Spleen (tissue), 11 donors: ENCODE results near the gene C11orf42. TPM values are rescaled to one million over a fixed set of nuclear protein-coding genes. Genes with fewer than 3 reads are reported as not detected.
"Not testable (repeated sequence)": the region's sequence is repeated elsewhere in the genome, so short reads cannot be mapped to it uniquely, and the experiment has no call there.

Experiments
- DNase-seq: peaks from one replicate; pipeline ENCODE4 v3.0.0-alpha.2; 2020
- H3K27ac ChIP-seq, 8 donors: fragments of 200-600 bp; sonication (generic) in 7 of 8; 1 replicate in 4 of 8; 2 replicates in 4 of 8; pipeline versions ENCODE4 v1.5.0 to v1.8.0; 2016 to 2021; ENCODE audit warnings: inconsistent platforms in 4 of 8, mild to moderate bottlenecking in 4 of 8, moderate library complexity in 1 of 8
- H3K27me3 ChIP-seq, 7 donors: fragments of 200-600 bp; sonication (generic) in 6 of 7; replicated peaks in 1 of 7; 1 replicate in 4 of 7; 2 replicates in 3 of 7; pipeline versions ENCODE4 v1.5.0 to v1.8.0; 2016 to 2021; ENCODE audit warnings: inconsistent platforms in 3 of 7, mild to moderate bottlenecking in 1 of 7
- H3K36me3 ChIP-seq, 6 donors: fragments of 200-600 bp; sonication (generic) in 5 of 6; 1 replicate in 4 of 6; 2 replicates in 2 of 6; pipeline versions ENCODE4 v1.5.0 to v1.8.0; 2016 to 2021; ENCODE audit warnings: inconsistent platforms in 2 of 6
- H3K4me1 ChIP-seq, 6 donors: fragments of 200-600 bp; sonication (generic) in 5 of 6; 1 replicate in 3 of 6; 2 replicates in 3 of 6; pipeline versions ENCODE4 v1.5.0 to v1.8.0; 2016 to 2021; ENCODE audit warnings: inconsistent platforms in 3 of 6
- H3K4me3 ChIP-seq, 8 donors: fragments of 200-600 bp; sonication (generic) in 7 of 8; 1 replicate in 4 of 8; 2 replicates in 4 of 8; pipeline versions ENCODE4 v1.5.0 to v1.8.0; 2016 to 2021; ENCODE audit warnings: inconsistent platforms in 4 of 8, mild to moderate bottlenecking in 4 of 8, moderate library complexity in 2 of 8
- H3K9me3 ChIP-seq, 8 donors: fragments of 200-600 bp; sonication (generic) in 7 of 8; 1 replicate in 4 of 8; 2 replicates in 4 of 8; pipeline versions ENCODE4 v1.5.0 to v1.8.0; 2016 to 2021; ENCODE audit warnings: inconsistent platforms in 4 of 8
- CTCF ChIP-seq, 11 experiments: fragments of 200-600 bp in 7 of 11; fragments of 450-650 bp in 4 of 11; sonication (generic) in 4 of 11; IDR thresholded peaks in 8 of 11; conservative IDR thresholded peaks in 3 of 11; 1 replicate in 7 of 11; 2 replicates in 4 of 11; pipeline versions ENCODE4 v1.4.0 to v1.8.0; 2016 to 2021; ENCODE audit warnings: antibody characterized with exemption in 11 of 11, inconsistent platforms in 4 of 11, mild to moderate bottlenecking in 1 of 11
- POLR2A ChIP-seq, 3 donors: fragments of 450-650 bp; IDR thresholded peaks; one replicate each; pipeline ENCODE4 v1.5.1; 2017; ENCODE audit warnings: antibody characterized with exemption in 3 of 3, mild to moderate bottlenecking in 1 of 3
- POLR2AphosphoS5 ChIP-seq, 3 donors: sonication (generic); formaldehyde crosslinking; IDR thresholded peaks; one replicate each; pipeline ENCODE4 v1.5.1; 2017; ENCODE audit warnings: antibody characterized with exemption in 3 of 3
- WGBS, 5 donors: extraction: QIAGEN DNeasy Blood & Tissue Kit in 3 of 5; methylation state at CpG; one replicate each; pipeline versions ENCODE4 v1.1.5 to v1.1.7; 2013 to 2018; 5-methylcytosine and 5-hydroxymethylcytosine counted together
- intact Hi-C: fragments of 100-400 bp; cut with DNase I; formaldehyde crosslinking; loops from one replicate; pipeline ENCODE4 v1.15.0; 2023; ENCODE audit warnings: low total_unique reads
- polyA plus RNA-seq, 3 donors: library from polyadenylated mRNA; stranded (reverse); fragments of 200-250 nt; gene quantifications; one replicate each; pipeline ENCODE4 v1.2.1, GENCODE V29; 2013
- total RNA-seq, 7 donors: library from RNA; depleted of rRNA in 3 of 7; stranded (reverse); fragments of >200 nt in 3 of 7; fragmentation: NEBNext Ultra II Directional in 4 of 7; extraction: Animal tissue kit (Norgen Biotek cat#: 25700) in 4 of 7; gene quantifications; one replicate each; pipeline versions ENCODE4 v1.1.0 to v1.2.1, GENCODE V29; 2016 to 2021
- donor health status: healthy with polysubstance abuse.
- donor health status: DM: no; HTN: no; CAD: no; lungs with moderate emphysema.
- donor health status: DM: no; HTN: no; CAD: no.
- donor health status: Bipolar disorder and iron deficiency.
- donor health status: healthy.
- donor health status: DM: no; HTN: no; CAD: no.
- donor health status: DM: yes; HTN: yes; CAD: no.

Gene C11orf42
- total and polyA plus RNA-seq, 10 donors, result not detected

DNA sequence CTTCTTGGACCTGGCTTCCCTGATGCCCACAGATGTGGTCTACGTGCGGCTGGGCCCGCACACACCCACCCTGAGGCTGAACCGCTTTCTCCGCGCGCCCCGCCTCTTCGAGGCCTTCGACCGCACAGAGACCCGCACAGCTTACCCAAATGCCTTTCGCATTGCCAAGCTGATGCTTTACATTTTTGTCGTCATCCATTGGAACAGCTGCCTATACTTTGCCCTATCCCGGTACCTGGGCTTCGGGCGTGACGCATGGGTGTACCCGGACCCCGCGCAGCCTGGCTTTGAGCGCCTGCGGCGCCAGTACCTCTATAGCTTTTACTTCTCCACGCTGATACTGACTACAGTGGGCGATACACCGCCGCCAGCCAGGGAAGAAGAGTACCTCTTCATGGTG lies 34.8 kb downstream of the C11orf42 start:
- peaks cover 0 to 12% (median 6%) of the 10 kb centered on the region in 6 donors for H3K4me1 ChIP-seq
- intact Hi-C loops, result no loop called here
- 95 to 98% (median 96%) methylated on average over 28 of the region's 28 CpGs for WGBS, 5 donors

GRCh38 chr11:6240781-6241180 lies 35.4 kb downstream of the C11orf42 start:
- H3K27ac ChIP-seq, result peak overlapping the region in 1 of 8 donors; percentile 21
- no peaks in the 10 kb centered on the region for H3K9me3 ChIP-seq
- no peaks in the 10 kb centered on the region for H3K36me3 ChIP-seq
- WGBS, 5 donors, result 20 to 38% (median 24%) methylated on average over 1 of the region's 1 CpG
- no peak for TF ChIP-seq POLR2AphosphoS5 (IDR thresholded peaks at IDR 0.05)
- TF ChIP-seq POLR2A (IDR thresholded peaks at IDR 0.05), result no peak
- TF ChIP-seq CTCF (IDR thresholded peaks at IDR 0.05 in 8 of 11, conservative IDR thresholded peaks at IDR 0.05 in 3 of 11), result no peak
- H3K4me1 ChIP-seq, result peaks cover 0 to 7% (median under 1%) of the 10 kb centered on the region in 6 donors
- H3K4me3 ChIP-seq, result no peak overlapping the region
- peaks cover 0 to 19% (median 0%) of the 10 kb centered on the region in 7 donors for H3K27me3 ChIP-seq
- DNase-seq, result no peak
- intact Hi-C loops, result no loop called here

More for the DNA sequence above, 34.8 kb downstream of the C11orf42 start:
- H3K36me3 ChIP-seq, result no peaks in the 10 kb centered on the region
- peaks cover 0 to 19% (median 0%) of the 10 kb centered on the region in 7 donors for H3K27me3 ChIP-seq
- H3K4me3 ChIP-seq, result no peak overlapping the region
- H3K9me3 ChIP-seq, result no peaks in the 10 kb centered on the region
- H3K27ac ChIP-seq, result peak overlapping the region in 1 of 8 donors; percentile 21
- no peak for DNase-seq
- TF ChIP-seq POLR2AphosphoS5 (IDR thresholded peaks at IDR 0.05) (no peak), POLR2A (IDR thresholded peaks at IDR 0.05) (no peak), CTCF (IDR thresholded peaks at IDR 0.05 in 8 of 11, conservative IDR thresholded peaks at IDR 0.05 in 3 of 11) (no peak)

DNA sequence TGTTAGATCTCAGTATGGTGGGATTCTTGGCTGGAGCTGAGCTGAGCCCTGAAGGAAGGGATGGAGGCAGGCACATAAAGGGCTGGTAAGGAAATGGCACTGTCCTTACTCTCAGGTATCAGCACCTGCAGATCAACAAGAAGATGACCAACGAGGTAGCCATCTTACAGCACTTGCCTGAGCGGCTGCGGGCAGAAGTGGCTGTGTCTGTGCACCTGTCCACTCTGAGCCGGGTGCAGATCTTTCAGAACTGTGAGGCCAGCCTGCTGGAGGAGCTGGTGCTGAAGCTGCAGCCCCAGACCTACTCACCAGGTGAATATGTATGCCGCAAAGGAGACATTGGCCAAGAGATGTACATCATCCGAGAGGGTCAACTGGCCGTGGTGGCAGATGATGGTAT lies 36.0 kb downstream of the C11orf42 start:
- intact Hi-C loops, result no loop called here
- H3K9me3 ChIP-seq, result no peaks in the 10 kb centered on the region
- TF ChIP-seq POLR2AphosphoS5 (IDR thresholded peaks at IDR 0.05), result no peak
- no peak for TF ChIP-seq POLR2A (IDR thresholded peaks at IDR 0.05)
- TF ChIP-seq CTCF (IDR thresholded peaks at IDR 0.05 in 8 of 11, conservative IDR thresholded peaks at IDR 0.05 in 3 of 11), result no peak
- H3K27ac ChIP-seq, result no peak overlapping the region
- 88 to 98% (median 93%) methylated on average over 7 of the region's 7 CpGs for whole genome bisulfite sequencing, 5 donors
- no peaks in the 10 kb centered on the region for H3K36me3 ChIP-seq
- no peak overlapping the region for H3K4me3 ChIP-seq
- H3K4me1 ChIP-seq, result peaks cover 0 to 6% (median 0%) of the 10 kb centered on the region in 6 donors
- DNase-seq, result no peak
- peaks cover 0 to 19% (median 0%) of the 10 kb centered on the region in 7 donors for H3K27me3 ChIP-seq

DNA sequence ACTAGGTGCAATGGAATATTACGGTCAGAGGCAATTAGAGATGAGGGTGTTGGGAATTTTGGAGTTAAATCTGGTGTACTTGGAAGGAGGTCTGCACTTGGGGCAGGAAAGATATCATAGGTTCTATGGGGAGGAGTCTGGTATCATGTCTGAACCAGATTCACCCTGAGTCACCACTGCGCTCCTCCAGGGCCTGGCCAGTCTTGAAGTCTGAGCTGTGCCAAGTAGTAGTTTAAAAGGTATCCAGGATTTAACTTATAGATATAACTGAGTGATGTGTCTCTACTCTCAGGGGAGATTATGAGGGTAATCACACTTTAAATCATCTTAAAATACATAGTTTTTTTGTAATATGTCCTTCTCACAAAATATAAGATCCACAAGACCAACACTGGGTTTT lies 40.2 kb downstream of the C11orf42 start:
- H3K27ac ChIP-seq, result no peak overlapping the region
- intact Hi-C loops, result no loop called here
- no peaks in the 10 kb centered on the region for H3K36me3 ChIP-seq
- no peak overlapping the region for H3K4me3 ChIP-seq
- H3K27me3 ChIP-seq, result peaks cover 0 to 5% (median 0%) of the 10 kb centered on the region in 7 donors
- WGBS, 5 donors, result 89 to 98% (median 95%) methylated on average over 2 of the region's 2 CpGs
- peaks cover 0 to 3% (median 0%) of the 10 kb centered on the region in 6 donors for H3K4me1 ChIP-seq
- H3K9me3 ChIP-seq, result peaks cover 0 to 4% (median 0%) of the 10 kb centered on the region in 8 donors
- no peak for DNase-seq
- no peak for TF ChIP-seq POLR2AphosphoS5 (IDR thresholded peaks at IDR 0.05)

- Histone ChIP-seq H3K36me3 (no peaks in the 10 kb centered on the region), H3K27ac (no peak overlapping the region), H3K9me3 (peaks cover 0 to 4% (median 0%) of the 10 kb centered on the region in 8 donors), H3K4me1 (no peaks in the 10 kb centered on the region), H3K4me3 (no peak overlapping the region), H3K27me3 (peaks cover 0 to 5% (median 0%) of the 10 kb centered on the region in 7 donors)
- no peak for DNase-seq
- intact Hi-C loops, result no loop called here
- WGBS, 5 donors, result 85 to 93% (median 89%) methylated on average over 1 of the region's 1 CpG
- TF ChIP-seq CTCF (IDR thresholded peaks at IDR 0.05 in 8 of 11, conservative IDR thresholded peaks at IDR 0.05 in 3 of 11), result no peak
- TF ChIP-seq POLR2AphosphoS5 (IDR thresholded peaks at IDR 0.05), result no peak
- TF ChIP-seq POLR2A (IDR thresholded peaks at IDR 0.05), result no peak
Observed at GRCh38 chr11:6248248-6248647, 42.9 kb downstream of the C11orf42 start.

DNA sequence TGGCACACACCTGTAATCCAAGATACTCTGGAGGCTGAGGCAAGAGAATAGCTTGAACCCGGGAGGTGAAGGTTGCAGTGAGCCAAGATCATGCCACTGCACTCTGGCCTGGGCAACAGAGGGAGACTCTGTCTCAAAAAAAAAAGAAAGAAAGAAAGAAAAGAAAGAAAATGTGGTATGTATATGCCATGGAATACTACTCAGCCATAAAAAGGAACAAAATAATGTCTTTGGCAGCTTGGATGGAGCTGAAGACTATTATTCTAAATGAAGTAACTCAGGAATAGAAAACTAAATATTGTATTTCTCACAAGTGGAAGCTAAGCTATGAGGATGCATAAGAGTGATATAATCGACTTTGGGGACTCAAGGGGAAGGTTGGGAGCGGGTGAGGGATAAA lies 43.5 kb downstream of the C11orf42 start:
- 66 to 92% (median 86%) methylated on average over 3 of the region's 3 CpGs for WGBS, 5 donors
- H3K27me3 ChIP-seq, H3K9me3 ChIP-seq, intact Hi-C loops, DNase-seq, H3K4me3 ChIP-seq, H3K36me3 ChIP-seq, H3K27ac ChIP-seq, H3K4me1 ChIP-seq: not testable (repeated sequence)
